Activated CD4-positive, alpha-beta memory T cell treated with anti-CD3 and anti-CD28 coated beads for 36 hours (primary cell): ENCODE results near the gene LGR6. TPM values are rescaled to one million over a fixed set of nuclear protein-coding genes. Genes with fewer than 3 reads are reported as not detected.

Experiments
- CTCF ChIA-PET: fragments of 350-600 bp; sonication (Branson Sonifier 250); formaldehyde crosslinking; loops from one replicate; lab custom pipeline; 2021; ENCODE audit warnings: antibody characterized with exemption, inconsistent platforms; lab: Charles Lee
- POLR2A ChIA-PET: fragments of 350-600 bp; sonication (Branson Sonifier 250); formaldehyde crosslinking; loops from one replicate; lab custom pipeline; 2021; ENCODE audit warnings: antibody characterized with exemption; lab: Charles Lee
- DNase-seq: peaks from one replicate; pipeline ENCODE4 v3.0.0-alpha.2; 2020
- H3K27ac Mint-ChIP-seq: one replicate; pipeline ENCODE4 v1.8.0; 2021; ENCODE audit warnings: mixed read lengths
- H3K27me3 Mint-ChIP-seq: one replicate; pipeline ENCODE4 v1.8.0; 2021; ENCODE audit warnings: mixed read lengths
- H3K36me3 Mint-ChIP-seq: one replicate; pipeline ENCODE4 v1.8.0; 2021; ENCODE audit warnings: mixed read lengths
- H3K4me1 Mint-ChIP-seq: one replicate; pipeline ENCODE4 v1.8.0; 2021; ENCODE audit warnings: low read depth, mixed read lengths
- H3K4me3 Mint-ChIP-seq: one replicate; pipeline ENCODE4 v1.8.0; 2021; ENCODE audit warnings: mild to moderate bottlenecking, mixed read lengths
- H3K9me3 Mint-ChIP-seq: one replicate; pipeline ENCODE4 v1.8.0; 2021; ENCODE audit warnings: mixed read lengths
- intact Hi-C: fragments of 100-400 bp; cut with micrococcal nuclease; formaldehyde crosslinking; loops from one replicate; pipeline ENCODE4 v1.15.1; 2023
- total RNA-seq, 2 experiments: library from RNA; stranded (reverse); gene quantifications; one replicate each; pipeline ENCODE4 v1.2.3, GENCODE V29; 2021

LGR6 gene
- total RNA-seq, 2 experiments from 2014 or later: 0.05 to 0.10 TPM

DNA sequence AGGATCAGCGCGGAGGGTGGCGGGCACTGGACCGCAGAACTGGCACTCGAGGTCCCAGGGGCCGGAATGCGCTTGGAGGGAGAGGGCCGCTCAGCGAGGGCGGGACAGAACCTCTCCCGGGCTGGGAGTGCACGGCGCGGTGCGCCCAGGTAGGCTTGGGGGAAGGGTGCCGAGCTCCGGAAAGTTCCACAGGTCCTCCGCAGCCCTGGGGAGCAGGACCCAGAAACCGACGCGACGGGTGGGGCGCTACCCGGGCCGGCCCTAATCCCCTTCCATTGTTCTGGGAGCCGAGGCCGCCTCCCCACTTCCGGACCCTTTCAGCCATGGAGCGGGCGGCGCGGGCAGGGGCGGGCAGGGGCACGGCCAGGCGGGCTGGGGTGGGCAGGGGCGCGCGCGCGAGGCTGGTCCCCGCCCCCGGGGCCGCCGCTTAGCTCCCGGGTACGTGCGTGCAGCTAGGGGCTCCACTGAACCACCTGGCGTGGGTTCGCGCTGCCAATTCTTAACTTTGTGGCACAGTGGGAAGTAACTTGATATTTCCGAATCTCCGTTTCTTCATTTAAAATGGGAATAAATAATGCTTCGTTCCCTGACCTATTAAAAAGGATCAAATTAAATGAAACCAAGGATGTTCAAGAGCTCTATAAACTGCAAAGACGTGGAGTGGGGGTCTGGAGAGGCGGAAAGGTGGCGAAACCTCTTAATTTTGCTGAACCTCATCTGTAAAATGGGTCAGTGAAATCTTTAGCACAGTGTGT, 20.7 kb downstream of the LGR6 start:
- Mint-ChIP-seq H3K4me3 (no peak overlapping the region), H3K27ac (no peak overlapping the region), H3K27me3 (peaks cover 47% of the 10 kb centered on the region), H3K36me3 (no peaks in the 10 kb centered on the region), H3K4me1 (peaks cover 7% of the 10 kb centered on the region), H3K9me3 (no peaks in the 10 kb centered on the region)
- ChIA-PET POLR2A (no interaction called here), CTCF (interaction anchor here (0.9 to 1.9 kb wide), 6 partner anchors 8 to 102 kb away, joined by 3 to 10 read pairs (median 5); no protein-coding TSS in a partner anchor)
- DNase-seq: no peak
- intact Hi-C loops: no loop called here

DNA sequence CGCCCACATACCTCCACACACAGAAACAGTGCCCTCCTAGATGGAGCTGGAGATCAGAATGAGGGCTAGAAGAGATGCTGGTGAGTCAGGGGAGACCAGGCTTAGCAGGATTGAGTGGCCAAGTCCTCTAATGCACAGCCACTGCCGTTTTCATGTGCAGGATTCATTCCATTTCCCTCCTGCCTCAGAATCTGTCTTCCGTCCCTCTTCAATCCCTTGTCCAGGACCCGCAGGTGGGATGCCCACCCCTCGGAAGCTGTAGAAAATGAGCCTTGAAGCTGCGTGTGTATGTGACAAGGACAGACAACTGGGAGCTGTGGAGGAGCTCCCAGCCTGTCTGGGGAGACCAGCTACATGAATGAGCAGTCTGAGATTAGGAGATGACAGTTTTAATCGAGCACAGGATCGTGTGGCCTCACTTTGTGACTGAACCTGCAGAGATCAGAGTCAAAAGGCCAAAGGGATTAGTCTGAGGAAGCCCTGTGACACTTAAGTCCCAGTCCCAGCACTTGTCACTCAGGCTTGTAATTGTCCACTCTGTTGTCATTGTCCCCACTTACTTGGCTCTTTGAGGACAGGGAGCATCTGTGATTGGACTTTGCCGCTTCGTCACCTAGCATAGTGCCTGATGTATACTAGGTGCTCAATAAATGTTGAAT, 22.0 kb downstream of the LGR6 start:
- intact Hi-C loops: no loop called here
- peaks cover 47% of the 10 kb centered on the region for H3K27me3 Mint-ChIP-seq
- H3K9me3 Mint-ChIP-seq: no peaks in the 10 kb centered on the region
- no peak overlapping the region for H3K4me3 Mint-ChIP-seq
- no peak for DNase-seq
- POLR2A ChIA-PET: no interaction called here
- peaks cover 7% of the 10 kb centered on the region for H3K4me1 Mint-ChIP-seq
- no peaks in the 10 kb centered on the region for H3K36me3 Mint-ChIP-seq
- H3K27ac Mint-ChIP-seq: no peak overlapping the region
- CTCF ChIA-PET: interaction anchor here (0.9 to 1.1 kb wide), 4 partner anchors 9 to 100 kb away, joined by 3 to 5 read pairs (median 4); no protein-coding TSS in a partner anchor

DNA sequence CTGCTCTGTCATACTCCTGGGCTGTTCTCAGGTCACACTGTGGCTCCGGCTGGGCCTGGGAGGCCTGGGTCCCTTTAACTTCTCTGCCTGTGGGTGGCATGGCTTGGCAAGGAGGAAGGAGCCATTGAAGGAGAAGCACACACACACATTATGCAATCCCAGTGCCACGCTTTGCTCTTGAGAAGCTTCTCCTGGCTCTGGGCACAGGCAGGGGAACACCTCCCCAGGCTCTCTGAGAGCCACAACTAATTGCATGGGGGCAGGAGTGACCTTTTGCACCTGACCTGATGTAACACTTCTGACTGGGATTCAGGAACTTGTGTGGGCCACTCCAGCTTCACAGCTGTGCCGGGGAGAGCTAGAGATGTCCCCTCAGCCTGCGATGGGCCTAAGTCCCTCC, 23.1 kb downstream of the LGR6 start:
- Mint-ChIP-seq H3K4me3 (no peak overlapping the region), H3K27me3 (peaks cover 42% of the 10 kb centered on the region), H3K36me3 (no peaks in the 10 kb centered on the region), H3K4me1 (peaks cover 7% of the 10 kb centered on the region), H3K27ac (no peak overlapping the region), H3K9me3 (no peaks in the 10 kb centered on the region)
- intact Hi-C loops: no loop called here
- no peak for DNase-seq
- ChIA-PET CTCF (no interaction called here), POLR2A (no interaction called here)

DNA sequence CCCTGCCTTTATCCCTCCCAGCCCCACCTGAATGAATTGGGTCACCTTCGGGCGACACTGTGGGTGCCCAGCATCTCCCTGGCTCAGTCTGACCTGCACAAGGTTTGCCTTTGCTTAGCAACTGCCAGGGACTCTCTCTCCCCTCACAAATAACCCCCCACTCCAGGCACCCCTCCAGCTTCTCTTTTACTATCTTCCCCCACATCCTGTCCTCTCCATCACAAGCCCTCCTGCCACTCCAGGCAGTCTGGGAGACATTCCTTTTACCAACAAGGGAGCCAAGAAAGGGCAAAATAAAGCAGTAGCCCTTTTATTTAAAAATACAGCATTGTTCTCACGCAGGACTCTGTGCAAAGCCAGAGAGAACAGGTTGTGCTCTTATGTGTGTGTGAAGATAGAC, 23.9 kb downstream of the LGR6 start:
- H3K4me3 Mint-ChIP-seq: no peak overlapping the region
- H3K9me3 Mint-ChIP-seq: no peaks in the 10 kb centered on the region
- H3K27ac Mint-ChIP-seq: no peak overlapping the region
- ChIA-PET POLR2A (no interaction called here), CTCF (no interaction called here)
- H3K27me3 Mint-ChIP-seq: peaks cover 35% of the 10 kb centered on the region
- no peak for DNase-seq
- no peaks in the 10 kb centered on the region for H3K36me3 Mint-ChIP-seq
- intact Hi-C loops: no loop called here
- H3K4me1 Mint-ChIP-seq: peaks cover 7% of the 10 kb centered on the region

DNA sequence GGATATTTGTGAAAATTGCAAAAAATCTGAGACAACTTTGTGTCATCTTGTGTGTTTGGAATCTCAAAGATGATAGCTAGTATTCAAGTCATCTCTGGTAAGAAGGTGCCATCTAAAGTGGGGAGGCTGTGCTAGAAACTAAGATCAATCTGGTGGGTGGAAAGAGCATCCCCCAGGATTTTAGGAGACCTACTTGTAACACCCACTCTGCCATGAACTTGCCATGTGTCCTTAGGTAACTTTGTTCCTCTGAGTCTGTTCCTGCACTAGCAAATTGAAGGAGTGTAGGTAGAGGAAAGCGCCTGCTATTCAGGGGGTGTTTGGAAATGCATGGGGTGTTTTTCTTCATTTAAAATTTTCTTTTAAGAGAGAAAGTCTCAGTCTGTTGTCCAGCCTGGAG, 24.4 kb downstream of the LGR6 start:
- Mint-ChIP-seq H3K27me3 (peaks cover 31% of the 10 kb centered on the region), H3K4me3 (no peak overlapping the region)
- POLR2A ChIA-PET: no interaction called here

DNA sequence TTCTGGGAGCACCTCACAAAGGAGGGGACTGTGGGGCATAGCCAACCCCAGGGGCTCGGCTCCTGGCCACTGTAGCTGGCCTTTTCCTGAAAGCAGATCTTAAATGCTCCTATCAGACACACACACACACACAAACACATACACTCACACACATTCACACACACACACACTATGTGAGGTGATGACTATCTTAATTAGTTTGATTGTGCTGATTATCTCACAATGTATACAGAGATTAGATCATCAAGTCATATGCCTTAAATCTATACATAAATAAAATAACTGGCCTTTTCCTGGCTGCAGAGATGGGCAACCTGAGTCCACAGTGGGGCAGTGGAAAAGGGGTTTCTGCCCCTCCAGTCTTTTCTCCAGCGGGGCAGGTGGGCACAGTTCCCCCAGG, 27.1 kb downstream of the LGR6 start:
- Mint-ChIP-seq H3K27me3 (peaks cover 9% of the 10 kb centered on the region), H3K36me3 (no peaks in the 10 kb centered on the region), H3K9me3 (no peaks in the 10 kb centered on the region), H3K4me3 (no peak overlapping the region), H3K4me1 (no peaks in the 10 kb centered on the region), H3K27ac (no peak overlapping the region)
- ChIA-PET CTCF (interaction anchor here (0.8 kb wide), 1 partner anchor 32 kb away, joined by 3 read pairs; no protein-coding TSS in a partner anchor), POLR2A (no interaction called here)
- DNase-seq: no peak
- intact Hi-C loops: no loop called here

More for the DNA sequence above, 24.4 kb downstream of the LGR6 start:
- Mint-ChIP-seq H3K4me1 (peaks cover 7% of the 10 kb centered on the region), H3K36me3 (no peaks in the 10 kb centered on the region), H3K27ac (no peak overlapping the region), H3K9me3 (no peaks in the 10 kb centered on the region)
- intact Hi-C loops: no loop called here
- DNase-seq: no peak
- CTCF ChIA-PET: interaction anchor here (0.8 kb wide), 1 partner anchor 26 kb away, joined by 3 read pairs; no protein-coding TSS in a partner anchor

DNA sequence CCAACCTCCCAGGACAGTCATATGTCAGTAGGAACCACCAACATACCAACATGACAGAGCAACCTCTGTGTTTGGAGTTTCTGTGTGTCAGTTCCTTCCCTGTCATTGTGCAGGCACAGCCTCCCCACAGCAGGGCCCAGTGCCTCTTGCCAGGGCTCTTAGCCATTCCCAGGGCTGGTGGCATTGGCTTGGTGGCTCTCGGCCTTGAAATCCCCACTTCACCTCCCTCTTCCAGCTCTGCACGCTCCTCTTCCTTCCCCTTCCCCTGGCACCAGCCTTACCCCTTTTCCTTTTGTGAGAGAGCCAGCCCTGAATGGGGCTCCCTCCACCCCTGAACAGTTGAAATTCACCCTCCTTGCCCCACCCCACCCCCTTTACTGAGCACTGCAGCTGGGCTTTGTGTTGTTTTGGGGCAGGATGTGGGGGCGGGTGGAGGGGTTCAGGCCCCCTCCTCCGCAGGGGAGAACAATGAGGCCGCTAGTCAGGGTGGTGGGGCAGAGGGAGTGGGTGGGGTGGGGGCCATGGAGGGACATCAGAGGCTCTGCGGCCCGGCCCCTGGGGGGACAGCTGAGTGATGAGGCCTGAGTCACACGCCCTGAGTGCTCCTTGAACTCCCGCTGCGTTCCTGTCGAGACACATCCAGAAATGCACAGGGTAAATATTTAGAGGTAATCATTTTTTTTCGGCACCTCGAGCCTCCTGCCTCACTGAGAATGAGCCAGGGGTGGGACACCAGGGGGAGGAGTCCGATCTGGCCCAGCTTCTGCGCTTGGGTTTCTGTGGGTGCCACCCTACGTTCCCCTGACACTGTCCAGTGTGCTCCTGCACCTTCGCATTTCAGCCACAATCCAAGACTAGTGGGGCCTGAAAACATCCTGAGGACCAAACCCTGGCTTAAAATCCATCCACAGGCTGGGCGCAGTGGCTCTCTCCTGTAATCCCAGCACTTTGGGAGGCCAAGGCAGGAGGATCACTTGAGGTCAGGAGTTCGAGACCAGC, 28.6 kb downstream of the LGR6 start:
- no peak overlapping the region for H3K4me3 Mint-ChIP-seq
- CTCF ChIA-PET: interaction anchor here (0.8 kb wide), 1 partner anchor 94 kb away, joined by 3 read pairs; no protein-coding TSS in a partner anchor
- H3K36me3 Mint-ChIP-seq: no peaks in the 10 kb centered on the region
- peaks cover 4% of the 10 kb centered on the region for H3K27me3 Mint-ChIP-seq
- no peaks in the 10 kb centered on the region for H3K4me1 Mint-ChIP-seq
- POLR2A ChIA-PET: interaction anchor here (0.6 kb wide), 1 partner anchor 42 kb away, joined by 3 read pairs; no protein-coding TSS in a partner anchor
- H3K9me3 Mint-ChIP-seq: no peaks in the 10 kb centered on the region
- intact Hi-C loops: no loop called here
- DNase-seq: no peak
- no peak overlapping the region for H3K27ac Mint-ChIP-seq

DNA sequence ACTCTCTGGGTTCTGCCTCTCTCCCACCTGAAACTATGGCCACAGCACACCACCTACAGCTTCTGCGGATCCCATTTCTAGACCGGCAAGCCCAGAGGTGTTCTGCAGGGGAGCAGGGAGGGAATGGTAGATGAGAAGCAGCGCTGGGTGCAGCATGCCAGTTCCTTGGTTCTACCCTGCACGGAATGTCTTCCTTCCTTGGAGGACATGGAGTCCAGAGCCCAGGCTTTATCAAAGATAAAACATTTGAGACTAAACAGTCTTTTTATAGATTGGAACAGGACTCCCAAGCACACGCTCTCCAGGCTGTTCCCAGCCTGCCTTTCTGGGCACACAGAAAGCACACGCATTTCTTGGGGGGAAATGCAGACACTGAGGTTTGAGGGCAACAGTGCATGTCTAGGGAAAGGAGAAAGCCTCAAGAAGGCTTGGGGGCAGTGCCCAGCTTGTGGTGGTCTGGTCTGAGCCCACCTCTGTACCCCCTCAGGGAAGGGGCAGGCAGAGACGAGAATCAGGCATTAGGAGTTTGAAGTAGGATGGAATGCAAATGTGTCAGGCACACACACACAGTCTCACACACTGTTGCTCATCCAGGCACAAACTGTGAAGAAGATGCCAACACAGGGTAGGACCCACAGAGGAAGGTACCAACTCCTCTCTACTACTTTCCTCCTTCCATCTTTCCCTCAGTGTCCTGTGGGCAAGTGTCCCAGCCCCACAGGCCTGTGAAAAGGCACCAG, 29.7 kb downstream of the LGR6 start:
- H3K27me3 Mint-ChIP-seq: peaks cover 4% of the 10 kb centered on the region
- intact Hi-C loops: no loop called here
- no peak for DNase-seq
- CTCF ChIA-PET: no interaction called here
- POLR2A ChIA-PET: no interaction called here
- no peak overlapping the region for H3K4me3 Mint-ChIP-seq
- H3K36me3 Mint-ChIP-seq: no peaks in the 10 kb centered on the region
- H3K9me3 Mint-ChIP-seq: no peaks in the 10 kb centered on the region
- peaks cover 10% of the 10 kb centered on the region for H3K4me1 Mint-ChIP-seq
- H3K27ac Mint-ChIP-seq: no peak overlapping the region

DNA sequence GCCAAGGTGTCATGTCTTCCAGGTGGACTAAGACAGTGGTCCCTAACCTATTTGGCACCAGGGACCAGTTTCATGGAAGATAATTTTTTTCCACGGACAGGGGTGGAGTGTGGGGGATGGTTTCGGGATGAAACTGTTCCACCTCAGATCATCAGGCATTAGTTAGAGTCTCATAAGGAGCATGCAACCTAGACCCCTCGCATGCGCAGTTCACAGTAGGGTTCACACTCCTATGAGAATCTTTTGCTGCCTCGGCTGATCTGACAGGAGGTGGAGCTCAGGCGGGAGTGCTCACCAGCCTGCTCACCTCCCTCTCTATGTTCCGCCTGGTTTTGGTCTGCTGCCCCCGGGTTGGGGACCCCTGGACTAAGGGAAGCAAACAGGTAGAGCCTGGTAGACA, 30.9 kb downstream of the LGR6 start:
- ChIA-PET CTCF (no interaction called here), POLR2A (no interaction called here)
- H3K27ac Mint-ChIP-seq: no peak overlapping the region
- no peak for DNase-seq
- no peaks in the 10 kb centered on the region for H3K36me3 Mint-ChIP-seq
- peaks cover 15% of the 10 kb centered on the region for H3K4me1 Mint-ChIP-seq
- no peaks in the 10 kb centered on the region for H3K27me3 Mint-ChIP-seq
- intact Hi-C loops: no loop called here
- H3K9me3 Mint-ChIP-seq: no peaks in the 10 kb centered on the region
- H3K4me3 Mint-ChIP-seq: no peak overlapping the region

DNA sequence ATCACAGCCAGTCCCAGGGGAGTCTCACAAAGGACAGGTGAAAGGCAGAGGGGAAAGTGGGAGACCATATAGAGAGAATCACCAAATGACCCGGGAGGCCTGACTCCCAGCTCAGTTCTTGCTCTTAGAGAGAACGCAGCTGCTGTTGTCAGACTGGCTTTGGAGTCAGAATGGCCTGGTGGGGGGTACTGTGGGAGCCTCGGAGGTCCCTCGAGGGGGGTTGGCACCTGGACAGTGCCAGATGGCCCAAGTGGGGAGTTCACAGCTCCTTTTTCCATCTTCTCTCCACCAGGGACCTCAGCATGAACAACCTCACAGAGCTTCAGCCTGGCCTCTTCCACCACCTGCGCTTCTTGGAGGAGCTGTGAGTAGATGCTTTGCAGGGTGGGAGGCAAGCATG, 31.5 kb downstream of the LGR6 start:
- Mint-ChIP-seq H3K9me3 (no peaks in the 10 kb centered on the region), H3K27me3 (no peaks in the 10 kb centered on the region), H3K4me3 (no peak overlapping the region), H3K4me1 (peaks cover 15% of the 10 kb centered on the region), H3K27ac (no peak overlapping the region), H3K36me3 (no peaks in the 10 kb centered on the region)
- DNase-seq: no peak
- intact Hi-C loops: no loop called here
- ChIA-PET CTCF (interaction anchor here (1.0 kb wide), 1 partner anchor 25 kb away, joined by 3 read pairs; no protein-coding TSS in a partner anchor), POLR2A (no interaction called here)

DNA sequence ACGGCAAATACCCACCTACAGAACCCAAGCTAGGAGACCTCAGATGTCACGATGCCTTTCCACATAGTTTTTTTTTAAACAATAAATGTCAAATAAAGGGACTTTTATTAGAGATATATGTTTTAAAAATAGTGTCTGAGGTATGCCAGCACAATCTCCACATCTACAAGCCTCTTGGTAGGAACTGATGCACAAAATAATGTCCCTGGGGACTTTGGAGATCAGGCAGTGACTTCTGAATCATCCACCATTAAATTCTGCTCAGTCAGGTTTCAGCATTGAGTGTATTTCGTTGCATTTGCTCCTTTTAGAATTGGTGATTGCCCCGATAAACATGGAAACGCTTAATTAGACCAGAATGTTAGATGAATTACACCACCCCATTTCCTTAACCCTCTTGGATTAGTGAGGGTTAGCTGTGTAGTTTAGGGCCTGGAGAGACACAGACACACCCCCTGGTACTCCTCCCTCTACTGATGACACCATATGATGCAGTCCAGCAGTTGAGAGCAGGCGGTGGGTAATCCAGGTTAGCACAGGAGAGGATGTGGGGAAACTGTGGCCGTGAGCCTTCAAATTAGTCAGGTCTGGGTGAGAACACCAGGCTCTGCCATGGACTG, 33.6 kb downstream of the LGR6 start:
- Mint-ChIP-seq H3K9me3 (no peaks in the 10 kb centered on the region), H3K27ac (no peak overlapping the region), H3K4me1 (peaks cover 15% of the 10 kb centered on the region), H3K4me3 (no peak overlapping the region), H3K27me3 (no peaks in the 10 kb centered on the region), H3K36me3 (no peaks in the 10 kb centered on the region)
- POLR2A ChIA-PET: no interaction called here
- no peak for DNase-seq
- CTCF ChIA-PET: interaction anchor here (1.1 kb wide), 1 partner anchor 89 kb away, joined by 3 read pairs; no protein-coding TSS in a partner anchor
- intact Hi-C loops: no loop called here
